Measurements from ENCODE around the gene HORMAD1.

GRCh38 chr1:150749720-150750311, 29.1 kb upstream of the HORMAD1 start:
- TF ChIP-seq, protein P1, sequence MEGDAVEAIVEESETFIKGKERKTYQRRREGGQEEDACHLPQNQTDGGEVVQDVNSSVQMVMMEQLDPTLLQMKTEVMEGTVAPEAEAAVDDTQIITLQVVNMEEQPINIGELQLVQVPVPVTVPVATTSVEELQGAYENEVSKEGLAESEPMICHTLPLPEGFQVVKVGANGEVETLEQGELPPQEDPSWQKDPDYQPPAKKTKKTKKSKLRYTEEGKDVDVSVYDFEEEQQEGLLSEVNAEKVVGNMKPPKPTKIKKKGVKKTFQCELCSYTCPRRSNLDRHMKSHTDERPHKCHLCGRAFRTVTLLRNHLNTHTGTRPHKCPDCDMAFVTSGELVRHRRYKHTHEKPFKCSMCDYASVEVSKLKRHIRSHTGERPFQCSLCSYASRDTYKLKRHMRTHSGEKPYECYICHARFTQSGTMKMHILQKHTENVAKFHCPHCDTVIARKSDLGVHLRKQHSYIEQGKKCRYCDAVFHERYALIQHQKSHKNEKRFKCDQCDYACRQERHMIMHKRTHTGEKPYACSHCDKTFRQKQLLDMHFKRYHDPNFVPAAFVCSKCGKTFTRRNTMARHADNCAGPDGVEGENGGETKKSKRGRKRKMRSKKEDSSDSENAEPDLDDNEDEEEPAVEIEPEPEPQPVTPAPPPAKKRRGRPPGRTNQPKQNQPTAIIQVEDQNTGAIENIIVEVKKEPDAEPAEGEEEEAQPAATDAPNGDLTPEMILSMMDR (IDR thresholded peaks at IDR 0.05; ENCODE audit: borderline replicate concordance, extremely low read depth, low read length, poor library complexity, severe bottlenecking): no peak
- no peak for TF ChIP-seq EZH2 (IDR thresholded peaks at IDR 0.05; ENCODE audit: borderline replicate concordance, low read depth, low read length, severe bottlenecking)
